HG03565 (cell line): Measurements from ENCODE around the gene CRB3.

Experiments used
- ATAC-seq: cut with Tn5 transposase; IDR thresholded peaks from one replicate; pipeline ENCODE4 v1.9.1; 2021; ENCODE audit warnings: mild to moderate bottlenecking, moderate library complexity; ENCODE audit not compliant: unreplicated experiment

Gene CRB3

DNA sequence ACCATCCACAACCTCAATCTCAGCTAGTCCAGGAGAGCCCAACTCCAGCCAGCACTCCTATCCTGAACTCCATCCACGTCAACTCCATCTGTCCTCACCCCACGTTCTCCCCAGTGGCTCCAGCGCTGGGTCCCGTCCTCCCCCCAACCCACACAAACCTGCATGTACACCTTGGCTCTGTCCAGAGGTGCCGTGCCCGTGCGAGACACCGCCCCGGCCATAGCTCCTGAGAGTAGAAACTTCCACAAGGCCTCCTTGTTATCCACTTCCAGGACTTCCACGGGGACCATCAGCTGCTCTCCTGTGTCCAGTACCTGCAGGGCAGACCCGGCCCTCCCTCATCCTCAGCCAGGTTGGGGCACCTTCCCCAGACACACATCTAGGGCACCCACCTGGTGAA lies 32.2 kb upstream of the CRB3 start:
- no peak for ATAC-seq

GRCh38 chr19:6433165-6433564 lies 30.9 kb upstream of the CRB3 start:
- ATAC-seq = no peak

DNA sequence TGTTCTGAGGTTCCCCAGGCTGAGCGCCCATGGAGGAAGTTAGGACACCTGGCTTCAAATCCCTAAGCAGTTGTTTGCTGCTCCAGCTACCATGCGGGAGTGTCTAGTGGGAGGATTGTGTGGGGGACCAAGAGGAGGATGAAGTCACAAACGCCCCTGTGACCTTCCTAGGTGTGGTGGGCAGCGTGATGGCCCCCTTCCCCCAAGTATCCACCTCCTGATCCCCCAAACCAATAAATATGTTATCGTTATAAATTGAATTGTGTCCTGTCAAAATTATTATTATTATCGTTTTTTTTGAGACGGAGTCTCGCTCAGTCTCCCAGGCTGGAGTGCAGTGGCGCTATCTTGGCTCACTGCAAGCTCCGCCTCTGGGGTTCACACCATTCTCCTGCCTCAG lies 30.4 kb upstream of the CRB3 start, which contains the start of gene SLC25A41:
TSS of gene SLC25A41 (minus strand) at position 101 of the 400 bp plus-strand sequence. CDS start at position 31, 70 bp downstream.
- no peak for ATAC-seq

GRCh38 chr19:6439743-6440142 lies 24.3 kb upstream of the CRB3 start:
- no peak for ATAC-seq

DNA sequence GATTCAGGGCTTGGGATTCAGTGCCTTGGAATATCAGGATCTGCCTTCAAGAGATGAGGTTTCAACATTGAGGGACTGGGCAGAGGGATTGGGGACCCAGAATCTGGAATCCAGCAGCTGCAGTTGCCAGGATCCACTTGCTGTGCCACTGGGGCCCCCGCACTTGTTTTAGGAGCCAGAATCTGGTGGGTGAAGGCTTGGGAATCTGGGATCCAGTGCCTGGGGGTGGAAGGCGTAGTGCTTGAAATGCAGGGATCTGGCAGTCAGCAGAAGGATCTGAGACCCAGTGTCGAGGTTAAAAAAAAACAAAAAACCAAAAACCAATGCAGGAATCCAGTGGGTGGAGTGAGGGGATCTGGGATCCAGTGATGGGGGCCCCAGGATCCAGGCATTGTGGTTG lies 23.2 kb upstream of the CRB3 start:
- no peak for ATAC-seq

- no peak for ATAC-seq
Observed at GRCh38 chr19:6442087-6442688, 21.9 kb upstream of the CRB3 start.

- no peak for ATAC-seq
Observed at GRCh38 chr19:6443986-6444385, 20.1 kb upstream of the CRB3 start.

DNA sequence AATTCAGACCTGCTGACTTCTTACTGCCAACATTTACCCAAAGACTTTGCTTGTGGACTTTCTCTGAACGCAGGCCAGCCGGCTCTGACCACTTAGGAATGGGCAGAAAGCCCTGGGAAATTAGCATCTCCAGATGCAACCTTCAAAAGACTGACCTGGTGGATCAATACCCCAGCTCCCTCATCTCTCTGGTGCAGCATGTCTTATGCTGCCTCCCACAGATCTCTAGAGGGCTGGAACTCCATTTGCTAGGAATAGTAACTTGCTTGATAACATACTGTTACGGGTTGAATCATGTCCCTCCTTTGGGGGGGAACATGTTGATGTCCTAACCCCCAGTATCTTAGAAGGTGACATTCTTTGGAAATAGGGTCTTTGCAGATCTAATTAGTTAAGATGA lies 17.6 kb upstream of the CRB3 start:
- no peak for ATAC-seq

DNA sequence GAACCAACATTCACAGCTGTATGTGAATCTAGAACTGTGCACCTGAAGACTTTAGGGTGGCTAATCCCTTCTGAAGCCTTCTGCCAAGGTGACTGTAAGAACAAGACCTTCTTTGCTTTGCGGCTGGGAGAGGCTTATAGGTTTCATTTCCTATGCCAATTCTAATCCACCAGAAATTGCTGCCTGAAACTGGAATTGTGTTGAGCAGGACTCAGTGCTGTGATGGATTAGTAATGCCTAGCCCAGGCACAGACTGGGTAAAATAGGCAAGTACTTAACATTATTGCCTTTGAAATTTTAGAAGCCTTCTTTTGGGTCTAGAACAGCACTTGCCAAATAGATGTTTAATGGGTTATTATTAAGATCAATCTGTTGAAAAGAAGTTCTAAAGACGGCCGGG lies 16.0 kb upstream of the CRB3 start:
- no peak for ATAC-seq

- no peak for ATAC-seq
Observed at GRCh38 chr19:6450166-6450565, 13.9 kb upstream of the CRB3 start.

GRCh38 chr19:6451583-6452222 lies 12.4 kb upstream of the CRB3 start:
- ATAC-seq = no peak

DNA sequence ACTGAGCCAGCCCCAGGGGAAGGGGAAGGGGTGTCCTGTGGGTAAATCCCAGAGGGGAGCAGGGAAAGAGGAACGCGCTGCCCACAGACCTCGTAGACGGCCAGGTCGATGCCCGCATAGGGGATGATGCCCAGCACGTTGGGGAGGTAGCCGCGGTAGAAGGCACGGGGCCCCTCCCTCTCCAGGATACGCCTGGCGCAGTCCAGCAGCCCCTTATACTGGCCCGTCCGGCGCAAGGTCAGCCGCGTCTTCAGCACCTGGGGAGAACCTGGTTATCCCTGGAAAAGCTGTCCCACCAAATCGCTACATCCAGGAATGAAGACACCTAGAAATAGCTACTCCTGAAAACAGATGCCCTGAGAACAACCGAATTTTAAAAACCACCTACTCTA lies 11.9 kb upstream of the CRB3 start:
- no peak for ATAC-seq

GRCh38 chr19:6452899-6453298 lies 11.2 kb upstream of the CRB3 start:
- ATAC-seq = no peak

DNA sequence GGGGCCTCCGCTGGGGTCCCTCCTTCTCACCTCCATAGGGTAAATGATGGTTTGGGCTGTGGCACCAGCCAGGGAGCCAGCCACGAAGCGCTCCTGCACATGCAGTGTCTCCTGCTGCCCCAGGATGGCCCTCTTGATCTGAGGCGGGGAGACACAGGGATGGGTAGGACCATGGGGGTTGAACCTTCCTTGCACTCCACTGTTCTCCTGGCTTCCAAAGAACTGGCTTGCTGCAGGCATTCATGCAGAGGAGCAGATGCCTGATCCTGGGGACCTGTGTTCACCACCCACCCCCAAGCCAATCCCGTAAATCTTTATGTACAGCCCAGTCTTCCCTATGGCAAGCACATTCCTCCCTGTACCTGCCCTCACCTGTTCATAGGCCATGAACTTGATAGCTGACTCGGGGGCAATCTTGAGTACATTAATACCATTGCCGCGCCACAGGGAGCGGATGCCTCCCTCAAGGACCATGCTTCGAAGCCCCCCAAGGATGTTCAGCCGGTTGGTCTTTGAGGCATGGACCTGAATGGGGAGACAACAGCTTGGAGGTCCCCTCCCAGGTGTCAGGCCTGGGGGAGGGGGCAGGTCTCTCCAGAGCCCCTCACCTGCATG lies 10.0 kb upstream of the CRB3 start:
- no peak for ATAC-seq

DNA sequence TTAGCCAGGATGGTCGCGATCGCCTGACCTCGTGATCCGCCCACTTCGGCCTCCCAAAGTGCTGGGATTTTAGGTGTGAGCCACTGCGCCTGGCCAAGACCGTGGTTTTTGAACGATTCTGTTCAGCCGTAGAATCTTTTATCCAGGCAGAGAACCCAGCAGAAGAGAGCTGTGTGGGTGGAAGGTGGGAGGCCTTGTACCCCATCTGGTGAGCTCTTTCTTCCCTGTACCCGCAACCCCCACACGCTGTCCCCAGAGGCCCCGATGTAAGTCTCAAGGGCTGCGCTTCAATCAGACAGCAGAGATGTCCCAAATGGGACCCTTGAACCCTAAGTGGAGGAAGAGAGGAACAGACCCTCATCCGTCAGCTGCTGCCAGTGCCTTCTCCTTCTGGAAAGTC lies 8.1 kb upstream of the CRB3 start:
- no peak for ATAC-seq

DNA sequence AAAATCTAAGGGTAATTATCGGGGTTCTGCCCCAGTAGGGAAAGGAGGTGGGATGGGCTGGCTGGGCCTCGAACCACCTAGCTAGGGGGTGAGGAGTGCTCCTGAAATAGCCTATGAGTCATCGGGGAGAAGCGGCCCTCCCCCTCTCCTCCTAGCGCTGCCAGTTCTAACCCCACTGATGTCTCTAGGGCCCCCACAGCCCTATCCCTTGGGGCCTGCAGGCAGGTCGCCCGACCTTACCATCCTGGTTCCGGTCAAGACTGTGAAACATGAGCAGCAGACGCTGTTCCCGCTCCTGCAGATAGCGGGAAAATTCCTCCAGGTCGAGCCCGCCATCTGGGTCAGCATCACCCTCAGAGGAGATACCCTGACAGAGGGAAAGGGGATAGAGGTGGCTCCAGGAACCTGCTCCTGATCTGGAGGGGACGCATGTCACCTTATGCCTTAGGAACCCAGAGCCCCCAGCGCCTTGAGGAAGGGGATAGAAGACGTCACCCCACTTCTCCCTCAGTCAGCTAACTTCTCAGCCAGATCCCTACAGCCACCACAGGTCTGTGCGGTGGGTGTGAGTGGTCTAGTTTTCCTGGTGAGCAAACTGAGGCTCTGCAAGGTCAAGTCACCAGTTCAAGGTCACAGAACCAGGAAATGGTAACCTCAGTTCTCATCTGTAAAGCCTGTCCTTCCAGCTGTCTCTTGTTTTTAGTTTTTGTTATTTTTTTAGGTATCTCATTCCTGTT lies 5.9 kb upstream of the CRB3 start:
- ATAC-seq = no peak

DNA sequence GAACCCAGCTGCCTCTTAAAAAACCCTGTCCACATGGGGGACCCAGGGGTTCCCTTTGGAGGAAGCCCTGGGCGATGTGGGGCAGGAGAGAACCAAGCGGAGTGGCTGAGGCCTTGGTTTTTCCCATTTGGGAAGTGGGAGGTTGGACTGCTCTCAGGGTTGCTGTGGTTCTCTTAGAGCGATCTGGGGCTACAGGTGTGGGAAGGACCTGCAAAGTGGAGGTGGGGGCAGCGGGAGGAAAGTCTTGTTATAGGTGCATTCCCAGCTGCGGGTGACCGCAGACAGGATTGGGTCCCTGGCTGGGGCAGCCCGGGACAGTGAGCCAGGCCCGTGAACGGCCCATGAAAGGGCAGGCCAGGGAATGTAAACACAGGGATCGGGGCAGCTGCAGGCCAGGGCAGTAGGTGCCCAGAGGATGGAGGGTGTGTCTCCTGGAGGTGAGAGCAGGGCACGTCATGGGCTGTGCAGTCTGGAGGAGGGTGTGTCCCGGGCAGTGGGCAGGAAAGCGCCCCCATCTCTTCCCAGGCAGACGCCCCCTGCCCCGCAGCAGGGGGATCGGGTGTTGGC lies 5.3 kb upstream of the CRB3 start:
- ATAC-seq = no peak

- no peak for ATAC-seq
Observed at GRCh38 chr19:6459262-6460098, 4.6 kb upstream of the CRB3 start, which contains the start of gene SLC25A23. Gene SLC25A23, minus strand, starts transcription at chr19:6459792. Its CDS starts 164 bp downstream, at chr19:6459628.

GRCh38 chr19:6460099-6460884 lies 3.8 kb upstream of the CRB3 start:
- ATAC-seq = peak; percentile 61

DNA sequence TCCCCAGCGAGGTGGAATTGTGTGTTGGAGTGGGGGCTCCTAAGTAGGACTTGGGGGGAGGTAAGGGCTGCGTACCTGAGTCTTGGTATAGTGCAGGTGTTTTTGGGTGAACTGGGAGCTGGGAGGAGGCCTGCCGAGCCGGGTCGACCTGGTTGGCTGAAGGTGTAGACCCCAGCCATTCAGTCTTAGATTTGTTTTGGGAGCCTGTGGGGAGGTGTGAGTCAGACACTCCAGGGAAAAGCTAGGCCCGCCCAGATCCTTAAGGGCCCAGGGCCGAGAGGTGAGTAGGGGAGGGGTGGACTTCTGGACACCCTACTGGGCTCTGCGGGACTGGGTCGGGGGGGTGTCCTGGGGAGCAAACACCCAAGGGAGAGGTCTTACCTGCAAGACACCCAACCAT lies 935 bp downstream of the CRB3 start:
- no peak for ATAC-seq
